T-helper 2 cell treated with Interferon-gamma antibody and Interleukin-4, amounts not matched to agents 5 μg/mL and 100 μg/mL, for 36 hours (primary cell): ENCODE results near the gene FREM3.
"Not testable (repeated sequence)": the region's sequence is repeated elsewhere in the genome, so short reads cannot be mapped to it uniquely, and the experiment has no call there.

Source experiments
- DNase-seq: peaks from one replicate; pipeline ENCODE4 v3.0.0; 2021; ENCODE audit warnings: low spot score
- H3K27ac Mint-ChIP-seq: one replicate; pipeline ENCODE4 v1.8.0; 2021; ENCODE audit warnings: mild to moderate bottlenecking, mixed read lengths
- H3K27me3 Mint-ChIP-seq: one replicate; pipeline ENCODE4 v1.8.0; 2021; ENCODE audit warnings: low read depth, mixed read lengths
- H3K36me3 Mint-ChIP-seq: one replicate; pipeline ENCODE4 v1.8.0; 2021; ENCODE audit warnings: low read depth, mixed read lengths
- H3K4me1 Mint-ChIP-seq: one replicate; pipeline ENCODE4 v1.8.0; 2021; ENCODE audit warnings: low read depth, mixed read lengths
- H3K4me3 Mint-ChIP-seq: one replicate; pipeline ENCODE4 v1.8.0; 2022; ENCODE audit warnings: mild to moderate bottlenecking, moderate library complexity, mixed read lengths
- H3K9me3 Mint-ChIP-seq: one replicate; pipeline ENCODE4 v1.8.0; 2021; ENCODE audit warnings: mixed read lengths

The FREM3 gene

DNA sequence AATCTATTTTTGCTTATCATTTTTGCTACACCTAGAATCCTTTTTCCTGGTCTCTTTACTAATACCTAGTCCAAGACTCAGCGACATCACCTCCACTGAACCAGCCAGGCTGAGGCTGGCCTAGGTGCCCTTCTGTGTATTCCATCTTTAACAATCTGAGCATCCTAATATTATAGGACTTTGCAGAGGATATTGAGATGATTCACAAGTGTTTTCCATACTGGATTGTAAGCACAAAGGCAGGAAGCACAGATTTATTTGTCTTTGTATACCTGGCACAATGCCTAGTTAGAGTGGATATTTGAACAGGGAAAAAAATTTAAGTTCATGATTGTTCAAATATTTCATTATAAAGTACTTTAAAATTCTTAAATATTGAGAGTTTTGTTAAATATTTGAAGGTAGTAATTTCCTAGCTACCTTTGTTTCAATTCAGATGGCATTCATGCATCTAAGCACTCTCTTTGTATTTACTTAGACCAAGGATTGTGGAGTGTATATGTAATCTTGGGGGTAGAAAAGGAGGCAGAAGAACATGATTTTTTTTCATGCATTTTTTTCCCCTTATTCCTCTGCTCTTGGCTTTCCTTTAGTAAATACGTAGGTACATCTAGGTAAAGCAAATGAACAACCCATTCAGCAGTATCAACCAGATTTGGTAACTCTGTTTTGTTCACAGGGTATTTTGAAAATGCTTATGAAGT is 168.5 kb downstream of the FREM3 start:
- H3K4me1 Mint-ChIP-seq = no peaks in the 10 kb centered on the region
- no peak overlapping the region for H3K27ac Mint-ChIP-seq
- peaks cover 68% of the 10 kb centered on the region for H3K36me3 Mint-ChIP-seq
- no peaks in the 10 kb centered on the region for H3K9me3 Mint-ChIP-seq
- no peak overlapping the region for H3K4me3 Mint-ChIP-seq
- no peak for DNase-seq
- H3K27me3 Mint-ChIP-seq = no peaks in the 10 kb centered on the region

DNA sequence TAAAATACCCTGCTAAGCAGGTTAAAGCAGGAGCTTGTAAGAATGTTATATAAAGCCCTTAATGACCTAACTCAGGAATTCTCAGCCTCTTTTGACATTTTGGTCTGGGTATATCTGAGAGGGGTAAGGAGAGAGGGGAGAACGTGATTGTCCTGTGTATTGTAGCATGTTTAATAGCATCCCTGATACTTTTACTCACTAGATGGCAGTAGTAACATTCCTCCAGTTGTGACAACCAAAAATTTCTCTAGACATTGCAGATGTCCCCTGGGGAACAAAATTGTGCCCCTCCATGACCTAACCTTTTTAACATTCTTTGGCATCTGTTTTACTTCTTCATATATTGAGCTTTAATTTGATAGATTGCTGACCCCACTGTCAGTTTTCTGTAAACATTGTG is 169.1 kb downstream of the FREM3 start:
- Mint-ChIP-seq H3K27me3 (no peaks in the 10 kb centered on the region), H3K4me1 (peaks cover under 1% of the 10 kb centered on the region), H3K4me3 (no peak overlapping the region), H3K36me3 (peaks cover 66% of the 10 kb centered on the region), H3K9me3 (no peaks in the 10 kb centered on the region), H3K27ac (no peak overlapping the region)
- no peak for DNase-seq

DNA sequence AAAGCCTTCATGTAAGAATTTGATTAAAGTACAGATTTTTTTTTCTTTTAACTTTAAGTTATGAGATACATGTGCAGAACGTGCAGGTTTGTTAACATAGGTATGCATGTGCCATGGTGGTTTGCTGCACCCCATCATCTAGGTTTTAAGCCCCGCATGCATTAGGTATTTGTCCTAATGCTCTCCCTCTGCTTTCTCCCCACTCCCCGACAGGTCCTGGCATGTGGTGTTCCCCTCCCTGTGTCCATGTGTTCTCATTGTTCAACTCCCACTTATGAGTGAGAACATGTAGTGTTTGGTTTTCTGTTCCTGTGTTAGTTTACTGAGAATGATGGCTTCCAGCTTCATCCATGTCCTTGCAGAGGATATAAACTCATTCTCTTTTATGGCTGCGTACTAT is 172.4 kb downstream of the FREM3 start:
- not testable (repeated sequence) for H3K4me1 Mint-ChIP-seq, H3K4me3 Mint-ChIP-seq, H3K9me3 Mint-ChIP-seq, H3K27me3 Mint-ChIP-seq, DNase-seq, H3K27ac Mint-ChIP-seq
- peaks cover 62% of the 10 kb centered on the region for H3K36me3 Mint-ChIP-seq
